Mucosa of descending colon (tissue), 3 donors: ENCODE measurements around the gene CDKAL1. TPM values are rescaled to one million over a fixed set of nuclear protein-coding genes. Genes with fewer than 3 reads are reported as not detected.

ENCODE experiments used
- ATAC-seq: fragments of 200-7000 bp; cut with Tn5 transposase; one replicate; pipeline ENCODE4 v1.9.1; 2020; ENCODE audit warnings: mild to moderate bottlenecking, moderate library complexity
- DNase-seq, 3 donors: peaks; one replicate each; pipeline ENCODE4 v3.0.0-alpha.2; 2020
- H3K36me3 ChIP-seq: fragments of 200-600 bp; one replicate; pipeline ENCODE4 v1.8.0; 2021; ENCODE audit warnings: low read depth, mild to moderate bottlenecking
- H3K4me1 ChIP-seq: fragments of 200-600 bp; one replicate; pipeline ENCODE4 v1.8.0; 2021; ENCODE audit warnings: low read depth, mild to moderate bottlenecking
- H3K4me3 ChIP-seq: fragments of 200-600 bp; one replicate; pipeline ENCODE4 v1.8.0; 2021; ENCODE audit warnings: mild to moderate bottlenecking
- H3K9me3 ChIP-seq: fragments of 200-600 bp; one replicate; pipeline ENCODE4 v1.8.0; 2021; ENCODE audit warnings: mild to moderate bottlenecking
- CTCF ChIP-seq: fragments of 200-600 bp; IDR thresholded peaks from one replicate; pipeline ENCODE4 v1.8.0; 2022; ENCODE audit warnings: antibody characterized with exemption, mild to moderate bottlenecking
- intact Hi-C, 2 donors: fragments of 100-400 bp; cut with DNase I in 1 of 2; cut with micrococcal nuclease in 1 of 2; formaldehyde crosslinking; loops; one replicate each; pipeline versions ENCODE4 v1.11.0 to v1.11.1; 2022; cut with DNase I, micrococcal nuclease
- total RNA-seq, 3 donors: library from RNA; stranded (reverse); fragmentation: NEBNext Ultra II Directional in 2 of 3; extraction: Animal tissue kit (Norgen Biotek cat#: 25700) in 2 of 3; gene quantifications; one replicate each; pipeline versions ENCODE4 v1.2.1 to v1.2.4, GENCODE V29; 2021 to 2023
- donor health status: DM: no; HTN: no; CAD: no; lungs with moderate emphysema.
- donor health status: DM: no; HTN: no; CAD: no.
- donor health status: DM: no; HTN: yes; CAD: no.

Gene CDKAL1
- total RNA-seq, 3 donors from 2014 or later: 13.4 to 15.5 (median 15.3) TPM

- no peaks in the 10 kb centered on the region for H3K36me3 ChIP-seq
- intact Hi-C loops: no loop called here
- no peak for TF ChIP-seq CTCF
- no peak for DNase-seq
- H3K9me3 ChIP-seq: no peaks in the 10 kb centered on the region
- no peak overlapping the region for H3K4me3 ChIP-seq
- H3K4me1 ChIP-seq: no peaks in the 10 kb centered on the region
- ATAC-seq: no peak
Measured at GRCh38 chr6:21181866-21182265, 647.6 kb downstream of the CDKAL1 start.

- no peaks in the 10 kb centered on the region for H3K36me3 ChIP-seq
- intact Hi-C loops: no loop called here
Measured at GRCh38 chr6:21182589-21182988, 648.3 kb downstream of the CDKAL1 start.

GRCh38 chr6:21185861-21186478, 651.7 kb downstream of the CDKAL1 start:
- Histone ChIP-seq H3K4me3 (no peak overlapping the region), H3K36me3 (no peaks in the 10 kb centered on the region), H3K9me3 (no peaks in the 10 kb centered on the region), H3K4me1 (no peaks in the 10 kb centered on the region)
- no peak for TF ChIP-seq CTCF
- ATAC-seq (no peak), DNase-seq (no peak)
- intact Hi-C loops: no loop called here

More at GRCh38 chr6:21182589-21182988, 648.3 kb downstream of the CDKAL1 start:
- no peak for ATAC-seq
- H3K4me1 ChIP-seq: no peaks in the 10 kb centered on the region
- no peaks in the 10 kb centered on the region for H3K9me3 ChIP-seq
- no peak for DNase-seq
- no peak for TF ChIP-seq CTCF
- H3K4me3 ChIP-seq: no peak overlapping the region

- intact Hi-C loops: no loop called here
- no peak for ATAC-seq
- H3K9me3 ChIP-seq: no peaks in the 10 kb centered on the region
Measured at GRCh38 chr6:21186479-21187055, 652.3 kb downstream of the CDKAL1 start.

GRCh38 chr6:21187485-21187884, 653.2 kb downstream of the CDKAL1 start:
- no peak for DNase-seq
- no peaks in the 10 kb centered on the region for H3K4me1 ChIP-seq
- no peak for TF ChIP-seq CTCF

More at GRCh38 chr6:21186479-21187055, 652.3 kb downstream of the CDKAL1 start:
- H3K4me1 ChIP-seq: no peaks in the 10 kb centered on the region
- H3K4me3 ChIP-seq: no peak overlapping the region
- no peak for DNase-seq
- H3K36me3 ChIP-seq: no peaks in the 10 kb centered on the region
- no peak for TF ChIP-seq CTCF

More at GRCh38 chr6:21187485-21187884, 653.2 kb downstream of the CDKAL1 start:
- ATAC-seq: no peak
- Histone ChIP-seq H3K36me3 (no peaks in the 10 kb centered on the region), H3K4me3 (no peak overlapping the region), H3K9me3 (no peaks in the 10 kb centered on the region)
- intact Hi-C loops: no loop called here
